ENCODE data around the gene TTC16.
A peak's percentile ranks its signal among the peaks of the same experiment; 100 is the strongest.

TTC16 gene

DNA sequence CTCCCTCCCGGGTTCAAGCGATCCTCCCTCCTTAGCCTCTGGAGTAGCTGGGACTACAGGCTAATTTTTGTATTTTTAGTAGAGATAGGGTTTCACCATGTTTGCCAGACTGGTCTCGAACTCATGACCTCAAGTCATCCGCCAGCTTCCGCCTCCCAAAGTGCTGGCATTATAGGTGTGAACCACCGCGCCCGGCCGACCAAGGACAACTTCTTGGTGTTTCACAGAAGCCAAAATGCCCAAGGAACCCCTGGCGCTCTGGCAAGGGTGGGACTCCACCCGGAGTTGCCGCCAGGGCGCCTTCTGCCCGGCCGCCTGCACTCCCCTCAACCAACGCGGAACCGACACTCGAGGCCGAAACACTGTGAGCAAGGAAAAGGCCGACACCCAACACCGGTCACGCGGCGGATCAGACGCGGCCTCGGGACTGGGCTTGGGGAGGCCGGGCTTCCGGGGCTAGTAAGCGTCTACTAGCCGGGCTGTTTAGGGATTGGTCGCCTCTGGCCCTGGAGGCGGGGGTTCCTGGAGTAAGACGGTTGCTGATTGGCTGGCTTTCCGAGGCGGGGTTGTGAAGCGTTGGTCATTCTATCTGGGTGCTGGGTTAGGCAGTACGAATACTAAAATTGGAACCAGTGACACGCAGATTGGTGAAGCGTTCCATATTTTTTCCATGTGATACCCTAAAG is 16.8 kb upstream of the TTC16 start:
- DNase-seq = peak; percentile 18

DNA sequence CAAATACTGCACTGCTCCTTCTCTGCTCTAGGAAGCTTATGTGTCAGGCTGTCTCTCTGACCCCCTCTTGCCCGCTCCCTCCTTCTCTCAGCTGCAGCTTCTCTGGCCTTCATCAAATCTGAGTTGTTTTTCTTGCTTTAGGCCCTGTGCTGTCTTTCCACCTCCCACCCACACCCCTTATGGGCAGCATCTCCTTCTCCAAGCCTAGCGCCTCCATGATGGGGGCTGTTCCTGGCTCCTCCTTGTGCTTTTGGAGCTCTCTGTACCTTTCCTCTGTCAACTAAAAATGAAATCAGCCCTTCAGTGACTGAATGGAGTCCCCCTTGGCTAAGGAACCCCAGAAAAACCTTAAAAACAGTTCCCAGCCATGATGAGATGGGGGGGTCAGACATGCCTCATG is 15.7 kb upstream of the TTC16 start:
- DNase-seq = no peak

DNA sequence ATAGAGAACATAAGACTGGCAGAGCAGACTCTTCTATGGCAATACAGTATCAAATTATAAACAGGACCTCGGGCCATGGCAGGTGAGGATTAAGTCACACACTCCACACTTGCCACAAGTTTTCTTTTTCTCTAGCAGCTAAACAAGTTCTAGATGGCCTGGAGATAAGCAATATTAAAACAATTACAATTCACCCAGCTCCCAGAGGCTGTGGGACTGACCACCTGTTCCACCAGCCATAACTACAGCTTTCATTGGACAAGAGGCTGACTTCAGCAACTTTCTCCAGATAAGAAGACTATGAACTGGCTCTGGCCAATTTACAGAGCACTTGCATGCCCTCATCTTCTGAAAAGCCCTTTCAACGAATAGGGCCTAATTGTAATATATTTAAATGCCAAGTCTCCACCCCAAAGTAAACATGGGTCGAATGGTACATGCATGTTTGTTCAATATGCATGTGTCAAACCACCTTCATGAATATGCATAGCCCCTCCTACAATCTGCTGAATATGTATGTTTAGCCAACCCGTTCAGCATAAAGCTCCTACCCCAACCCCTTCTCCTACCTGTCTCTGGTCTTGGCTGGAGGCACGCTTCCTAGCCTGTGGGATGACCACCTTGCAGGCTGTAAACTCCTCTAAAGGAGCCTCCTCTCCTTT is 15.2 kb upstream of the TTC16 start:
- peak; percentile 46 for DNase-seq

DNA sequence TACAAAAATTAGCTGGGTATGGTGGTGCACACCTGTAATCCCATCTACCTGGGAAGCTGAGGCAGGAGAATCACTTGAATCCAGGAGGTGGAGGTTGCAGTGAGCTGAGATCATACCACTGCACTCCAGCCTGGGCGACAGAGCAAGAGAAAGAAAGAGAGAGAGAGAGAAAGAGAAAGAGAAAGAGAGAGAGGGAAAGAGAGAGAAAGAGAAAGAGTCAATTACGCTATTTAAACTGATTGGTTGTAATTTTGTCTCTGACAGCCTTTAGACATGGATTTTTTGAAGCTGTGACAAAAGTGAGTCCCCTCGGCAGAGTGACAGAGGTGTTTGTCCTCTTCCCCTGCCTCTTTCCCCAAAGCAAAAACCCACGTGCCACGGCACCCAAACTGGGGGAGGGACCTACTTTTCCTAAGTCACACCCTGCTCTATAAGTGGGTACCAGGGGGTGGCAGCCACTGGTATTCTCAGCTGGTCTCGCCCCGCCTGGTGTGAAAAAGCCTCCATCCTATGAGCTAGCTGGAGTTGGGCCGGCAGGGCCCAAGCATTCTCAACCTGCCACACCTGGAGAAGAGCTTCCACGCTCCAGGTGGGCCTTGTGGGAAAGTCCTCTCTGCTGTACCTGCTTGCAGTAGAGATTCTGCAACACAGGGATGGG is 12.5 kb upstream of the TTC16 start:
- no peak for DNase-seq

DNA sequence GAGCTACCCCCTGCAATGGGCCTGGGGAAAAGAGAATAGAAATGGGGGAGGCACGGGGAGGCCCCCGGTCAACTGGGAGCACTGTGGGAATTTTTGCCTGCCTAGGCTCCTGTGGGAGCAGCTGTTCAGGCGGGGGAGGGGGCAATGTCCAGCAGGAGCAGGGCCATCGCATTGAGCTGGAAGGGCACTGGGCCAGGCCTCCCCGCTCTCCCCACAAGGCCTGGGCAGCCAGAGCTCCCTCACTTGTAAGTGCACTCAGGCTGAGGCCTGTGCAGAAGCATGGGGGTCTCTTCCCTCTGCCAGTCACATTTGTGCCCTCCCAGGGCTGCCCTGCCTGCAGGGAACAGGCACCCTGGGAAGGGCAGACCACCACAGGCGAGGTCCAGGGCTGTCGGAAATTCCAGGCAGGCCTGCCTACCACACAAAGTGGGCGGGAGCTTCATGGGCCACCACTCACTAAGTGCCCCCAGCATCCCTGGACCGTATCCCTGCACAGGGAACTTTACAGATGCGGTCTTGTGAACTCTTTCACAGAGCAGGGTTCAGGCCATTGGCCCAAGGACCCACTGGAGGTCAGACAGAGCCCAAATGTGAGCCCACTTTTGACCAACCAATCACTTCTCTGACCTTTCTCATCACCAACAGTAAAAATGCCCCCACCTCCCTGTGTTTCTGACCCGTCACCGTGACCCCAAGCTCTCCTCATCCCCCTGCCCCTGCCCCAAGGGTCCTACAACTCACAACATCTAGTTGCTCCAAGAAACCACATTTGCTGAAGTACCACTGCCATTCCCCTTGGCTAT is 10.1 kb upstream of the TTC16 start:
- DNase-seq = no peak

DNA sequence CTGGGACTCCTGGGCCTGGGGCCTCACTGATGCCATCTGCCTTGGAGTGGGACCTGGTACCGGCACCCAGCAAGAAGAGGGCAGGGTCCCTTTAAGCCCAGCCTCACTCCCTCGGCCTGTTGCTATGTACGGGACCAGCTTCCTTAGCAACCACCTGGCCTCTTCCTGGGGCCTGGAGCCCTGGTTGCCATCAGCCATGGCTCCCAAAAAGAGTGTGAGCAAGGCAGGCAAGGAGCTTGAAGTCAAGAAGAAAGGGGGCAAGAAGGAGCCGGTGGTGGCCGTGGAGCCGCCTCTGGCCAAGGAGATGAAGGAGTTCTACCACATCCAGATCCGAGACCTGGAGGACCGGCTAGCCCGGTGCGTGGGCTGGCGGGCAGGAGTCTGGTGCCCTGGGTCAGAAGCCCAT is 9.0 kb upstream of the TTC16 start, which contains the start of gene CFAP157:
TSS of gene CFAP157 (plus strand) at position 153 of the 406 bp plus-strand sequence. CDS start at position 197, 44 bp downstream.
- peak; percentile 74 for DNase-seq

DNA sequence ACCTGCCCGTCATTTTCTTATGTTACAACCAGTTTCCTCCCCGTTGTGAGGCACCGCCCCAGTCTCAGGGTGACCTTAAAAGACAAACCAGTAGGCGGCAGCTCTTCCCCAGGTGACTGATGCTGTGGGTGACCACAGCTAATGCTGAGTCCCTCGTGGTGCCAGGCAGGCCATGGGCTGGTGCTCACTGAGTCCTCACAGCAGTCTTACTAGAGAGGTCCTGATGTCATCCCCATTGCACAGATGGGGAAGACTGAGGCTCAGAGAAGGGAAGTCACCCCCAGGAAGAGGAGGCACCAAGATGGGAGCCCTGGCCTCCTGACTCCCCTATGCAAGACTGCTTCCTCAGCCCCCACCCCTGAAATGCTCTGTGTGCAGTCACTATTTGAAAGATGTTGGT is 8.1 kb upstream of the TTC16 start:
- peak; percentile 51 for DNase-seq

DNA sequence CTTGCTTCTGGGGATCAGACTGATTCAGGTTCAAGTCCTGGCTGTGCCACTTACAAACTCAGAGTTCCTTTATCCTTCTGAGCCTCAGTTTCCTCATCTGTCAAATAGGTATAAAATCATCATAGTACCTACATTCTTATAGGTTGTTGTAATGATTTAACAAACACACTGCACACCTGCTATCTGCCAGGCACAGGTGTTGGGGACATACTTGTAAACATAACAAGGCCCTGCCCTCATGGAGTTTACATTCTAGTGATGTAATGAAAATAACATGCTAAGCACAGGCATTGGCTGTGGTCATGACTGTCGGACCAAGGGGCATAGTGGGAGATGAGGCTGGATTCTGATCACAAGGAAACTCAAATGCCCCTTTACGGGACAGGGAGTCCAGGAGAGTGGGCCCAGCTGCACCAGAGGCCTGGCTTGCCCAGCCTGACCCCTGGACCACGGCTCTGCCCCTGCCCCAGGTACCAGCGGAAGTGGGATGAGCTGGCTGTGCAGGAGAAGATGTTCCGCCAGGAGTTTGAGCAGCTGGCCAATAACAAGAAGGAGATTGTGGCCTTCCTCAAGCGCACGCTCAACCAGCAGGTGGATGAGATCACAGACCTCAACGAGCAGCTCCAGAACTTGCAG is 6.8 kb upstream of the TTC16 start:
- no peak for DNase-seq

DNA sequence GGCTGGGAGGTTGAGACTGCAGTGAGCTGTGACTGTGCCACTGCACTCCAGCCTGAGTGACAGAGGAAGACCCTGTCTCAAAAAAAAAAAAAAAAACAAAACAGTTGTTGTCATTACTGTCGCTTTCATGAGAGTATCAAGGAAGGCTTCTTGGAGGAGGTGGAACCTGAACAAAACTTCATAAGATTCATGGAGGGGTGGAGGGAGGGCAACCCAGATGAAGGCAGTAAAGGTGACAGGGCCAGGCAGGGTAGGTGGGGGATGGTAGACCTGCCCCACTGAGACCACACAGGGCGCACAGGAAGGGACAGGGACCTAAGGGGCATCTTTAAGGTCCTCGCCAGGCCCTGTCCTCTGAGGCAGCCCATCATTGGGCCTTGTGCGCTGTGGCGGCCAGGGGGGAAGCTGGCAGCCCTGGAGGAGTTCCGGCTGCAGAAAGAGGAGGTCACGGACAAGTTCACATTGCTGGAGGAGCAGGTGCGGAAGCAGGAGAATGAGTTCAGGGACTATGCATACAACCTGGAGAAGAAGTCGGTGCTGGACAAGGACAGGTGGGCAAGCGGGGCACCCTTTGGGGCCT is 5.6 kb upstream of the TTC16 start:
- DNase-seq = no peak

DNA sequence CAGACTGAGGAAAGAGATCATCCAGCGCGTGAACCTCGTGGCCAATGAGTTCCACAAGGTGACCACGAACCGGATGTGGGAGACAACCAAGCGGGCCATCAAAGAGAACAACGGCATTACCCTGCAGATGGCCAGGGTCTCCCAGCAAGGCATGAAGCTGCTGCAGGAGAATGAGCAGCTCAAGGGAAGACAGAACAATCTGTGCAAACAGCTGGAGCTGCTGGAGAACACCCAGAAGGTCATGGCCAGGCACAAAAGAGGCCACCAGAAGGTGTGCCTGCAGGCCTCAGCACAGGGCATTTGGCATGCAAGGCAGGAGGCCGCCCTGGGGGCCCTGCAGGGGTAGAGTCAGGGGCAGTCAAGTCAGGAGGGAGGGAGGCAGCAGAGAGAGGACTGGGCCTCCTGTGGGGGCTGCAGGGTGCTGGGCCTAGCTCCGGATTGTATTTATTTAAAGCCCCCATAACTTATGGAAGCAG is 4.6 kb upstream of the TTC16 start:
- peak; percentile 82 for DNase-seq

DNA sequence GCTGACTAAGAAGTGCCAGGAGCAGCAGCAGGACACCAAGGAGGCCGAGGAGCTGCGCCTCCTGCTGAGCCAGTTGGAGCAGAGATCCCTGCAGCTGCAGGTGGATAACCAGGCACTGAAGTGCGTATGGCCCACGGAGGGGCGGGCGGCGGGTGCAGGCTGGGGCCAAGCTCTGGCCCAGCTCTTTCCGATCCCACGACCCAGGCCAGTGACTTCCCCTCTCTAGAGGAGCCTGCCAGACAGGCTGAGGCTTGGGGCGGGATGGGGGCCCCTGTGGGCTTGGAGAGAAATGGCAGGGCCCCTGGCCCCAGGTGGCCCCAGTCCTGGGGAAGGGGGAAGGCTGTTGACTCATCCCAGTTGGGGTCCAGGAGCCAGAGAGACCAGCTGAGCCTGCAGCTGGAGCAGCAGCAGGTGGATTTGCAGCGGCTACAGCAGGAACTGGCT is 4.0 kb upstream of the TTC16 start:
- DNase-seq = peak; percentile 96

DNA sequence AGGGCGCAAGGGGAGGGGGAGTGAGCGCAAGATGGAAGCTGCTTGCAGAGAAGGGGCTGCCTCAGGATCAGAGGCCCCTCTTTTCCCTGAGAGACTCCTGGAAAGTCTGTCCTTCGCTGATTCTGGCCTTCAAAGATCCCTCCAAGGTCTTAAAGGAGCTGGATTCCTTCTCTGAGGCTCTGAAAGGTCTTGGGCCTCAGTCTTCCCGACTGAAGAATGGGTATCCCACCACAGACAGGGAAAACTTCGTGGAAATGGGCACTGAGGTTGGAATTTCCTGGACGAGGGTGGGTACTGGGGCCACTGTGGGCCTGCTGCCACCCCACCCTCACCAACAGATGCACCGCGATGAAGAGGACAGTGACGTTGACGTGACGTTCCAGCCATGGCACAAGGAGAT is 3.5 kb upstream of the TTC16 start:
- DNase-seq = no peak

DNA sequence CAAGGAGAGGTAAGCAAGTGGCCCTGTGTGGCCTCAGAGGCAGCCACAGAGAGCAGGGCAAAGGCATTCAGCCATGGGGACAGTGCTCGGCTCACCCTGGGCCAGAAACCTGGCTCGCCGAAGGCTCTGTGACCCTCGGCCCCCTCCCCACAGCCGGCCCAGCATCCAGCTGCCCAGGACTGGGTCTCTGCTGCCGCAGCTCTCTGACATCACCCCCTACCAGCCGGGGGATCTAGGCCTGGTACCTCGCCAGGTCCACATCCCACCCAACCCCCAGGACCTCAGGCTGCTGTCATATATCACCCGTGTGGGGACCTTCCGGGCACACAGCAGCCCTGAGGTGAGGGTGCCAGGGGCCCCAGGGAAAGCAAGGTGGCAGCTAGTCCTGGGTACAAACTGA is 3.0 kb upstream of the TTC16 start:
- no peak for DNase-seq

DNA sequence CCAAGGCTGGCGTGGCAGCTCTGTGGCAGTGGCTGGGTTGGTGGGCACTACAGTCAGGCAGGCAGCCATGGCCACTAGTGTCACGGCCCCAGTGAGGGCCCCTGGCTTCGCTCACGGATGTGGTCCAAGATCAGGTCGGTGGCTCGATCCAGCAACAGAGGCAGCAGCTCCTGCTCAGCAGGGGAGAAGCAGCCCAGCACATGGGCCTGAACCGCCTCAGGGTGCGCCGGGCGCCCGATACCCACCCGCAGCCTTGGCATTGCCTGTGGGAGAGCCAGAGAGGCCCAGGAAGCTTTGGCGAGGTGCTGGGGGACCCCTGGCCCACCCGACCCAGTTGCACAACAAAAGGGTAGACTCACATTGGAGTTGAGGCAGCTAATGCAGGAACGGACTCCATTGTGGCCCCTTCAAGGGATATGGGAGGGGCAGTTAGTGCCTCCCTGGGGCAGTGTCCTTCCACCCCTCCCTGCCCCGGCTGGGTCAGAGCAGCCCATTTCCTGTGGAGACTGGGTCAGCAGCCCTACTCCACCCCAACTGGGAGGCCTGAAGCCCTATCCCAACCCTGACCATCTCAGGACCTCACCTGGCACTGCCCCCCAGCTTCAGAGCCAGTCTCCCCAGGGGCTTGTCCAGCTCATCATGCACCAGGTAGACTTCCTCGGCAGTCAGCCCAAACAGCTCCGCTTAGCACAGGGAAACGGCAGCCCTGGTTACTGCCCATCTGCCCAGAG is 1.7 kb upstream of the TTC16 start:
- DNase-seq = peak; percentile 46

DNA sequence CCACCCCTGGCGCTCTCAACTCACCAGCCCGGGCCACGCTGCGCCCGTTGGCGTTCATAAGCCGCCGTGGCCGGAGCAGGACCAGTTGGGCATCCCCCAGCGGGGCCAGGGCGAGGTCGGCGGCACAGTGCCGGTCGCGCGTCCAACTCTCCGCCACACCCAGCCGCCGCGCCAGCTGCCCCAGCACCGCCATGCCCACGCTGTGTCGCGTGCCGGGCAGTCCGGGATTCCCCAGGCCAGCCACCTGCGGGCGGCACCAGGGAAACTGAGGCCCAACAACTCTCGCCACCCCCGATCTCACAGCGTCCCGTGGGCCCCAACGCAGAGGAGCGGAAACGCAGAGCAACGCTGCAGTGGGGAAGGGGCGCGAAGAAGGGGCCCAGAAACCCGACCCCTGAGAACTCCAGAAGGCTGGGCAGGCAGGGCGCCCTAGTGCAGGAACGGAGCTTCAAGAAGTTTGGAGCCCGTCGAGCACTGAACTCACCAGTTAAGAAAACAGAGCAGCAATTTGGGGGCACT is 869 bp upstream of the TTC16 start:
- DNase-seq = peak; percentile 72

DNA sequence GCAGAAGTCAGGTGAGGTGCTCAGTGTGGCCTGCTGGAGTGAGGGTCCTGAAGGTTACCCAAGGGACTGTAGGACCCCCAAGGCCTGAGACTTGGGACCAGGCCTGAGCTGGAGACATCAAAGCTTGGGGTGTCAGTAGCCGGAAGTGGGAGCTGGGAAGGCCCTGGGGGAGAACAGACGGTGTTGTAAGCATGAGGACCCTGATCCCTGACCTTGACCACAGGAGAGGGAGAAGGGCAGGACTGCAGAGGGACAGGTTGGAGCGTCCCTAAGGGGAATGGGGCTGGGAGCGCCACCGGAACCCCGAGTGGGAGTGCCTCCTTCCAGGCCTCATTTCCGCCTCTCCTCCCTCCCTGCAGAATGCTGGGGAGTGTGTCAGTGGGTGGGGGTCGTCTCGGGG is 533 bp downstream of the TTC16 start:
- no peak for DNase-seq

DNA sequence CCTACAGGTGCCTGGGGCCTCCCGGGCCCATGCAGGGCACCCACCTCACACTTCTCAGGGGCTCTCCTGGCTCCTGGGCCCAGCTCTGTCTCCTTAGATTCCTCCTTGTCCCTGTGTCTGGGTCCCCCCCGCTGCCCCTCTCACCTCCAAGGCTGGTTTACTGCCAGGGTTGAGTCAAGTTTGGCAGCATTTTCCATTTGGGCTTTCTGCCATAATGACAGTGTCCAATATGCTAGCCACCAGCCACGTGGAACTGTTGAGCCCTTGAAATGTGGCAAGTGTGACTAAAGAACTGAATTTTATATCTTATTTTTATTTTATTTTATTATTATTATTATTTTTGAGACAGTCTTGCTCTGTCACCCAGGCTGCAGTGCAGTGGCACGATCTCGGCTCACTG is 1.9 kb downstream of the TTC16 start:
- DNase-seq = no peak

DNA sequence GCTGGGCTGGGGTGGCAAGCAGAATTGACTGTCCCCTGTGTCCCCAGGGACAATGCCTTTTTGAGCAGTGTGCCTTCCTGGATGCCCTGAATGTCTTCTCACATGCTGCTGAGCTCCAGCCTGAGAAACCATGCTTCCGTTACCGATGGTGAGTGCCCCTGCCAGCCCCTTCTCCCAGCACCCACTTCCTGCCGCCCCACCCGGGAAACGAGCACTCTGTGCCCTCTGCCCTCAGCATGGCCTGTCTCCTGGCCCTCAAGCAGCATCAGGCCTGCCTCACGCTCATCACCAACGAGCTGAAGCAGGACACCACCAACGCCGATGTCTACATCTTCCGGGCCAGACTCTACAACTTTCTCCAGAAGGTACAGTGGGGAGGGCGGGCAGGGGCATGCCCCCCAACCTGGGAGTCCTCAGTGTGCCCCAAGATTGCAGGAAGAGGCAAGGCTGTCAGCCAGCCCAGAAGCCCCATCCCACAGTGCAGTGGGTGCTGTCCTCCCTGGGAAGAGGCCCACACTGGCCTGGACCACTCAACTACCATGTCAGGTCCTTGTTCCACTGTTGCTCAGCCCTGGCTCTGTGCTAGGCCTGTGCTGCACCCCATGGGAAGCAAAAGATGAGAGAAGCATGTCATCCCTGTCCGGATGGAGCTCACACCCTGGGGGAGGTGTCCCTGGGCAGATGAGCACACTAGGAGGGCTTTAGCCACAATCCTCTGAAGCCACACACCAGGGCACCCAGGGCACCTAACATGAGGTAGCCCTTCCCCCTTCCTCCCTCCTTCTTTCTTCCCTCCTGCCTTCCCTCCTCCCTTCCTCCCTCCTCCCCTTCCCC is 4.4 kb downstream of the TTC16 start:
- DNase-seq = peak; percentile 42

DNA sequence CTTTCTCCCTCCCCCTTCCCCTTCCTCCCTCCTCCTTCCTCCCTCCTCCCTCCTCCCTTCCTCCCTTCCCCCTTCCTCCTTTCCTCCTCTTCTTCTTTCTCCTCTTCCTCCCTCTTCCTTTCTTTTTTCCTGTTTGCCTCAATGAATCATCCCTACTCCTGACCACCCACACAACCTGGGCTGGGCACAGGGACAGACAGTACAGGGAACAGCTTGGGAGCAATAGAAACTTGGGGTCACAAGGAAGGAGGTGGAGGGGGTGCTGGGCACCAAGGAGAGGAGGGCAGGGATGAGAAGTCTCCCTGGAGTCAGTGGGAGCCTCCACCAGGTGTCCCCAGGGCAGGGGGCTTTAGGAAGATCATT is 5.0 kb downstream of the TTC16 start:
- DNase-seq = peak; percentile 85

DNA sequence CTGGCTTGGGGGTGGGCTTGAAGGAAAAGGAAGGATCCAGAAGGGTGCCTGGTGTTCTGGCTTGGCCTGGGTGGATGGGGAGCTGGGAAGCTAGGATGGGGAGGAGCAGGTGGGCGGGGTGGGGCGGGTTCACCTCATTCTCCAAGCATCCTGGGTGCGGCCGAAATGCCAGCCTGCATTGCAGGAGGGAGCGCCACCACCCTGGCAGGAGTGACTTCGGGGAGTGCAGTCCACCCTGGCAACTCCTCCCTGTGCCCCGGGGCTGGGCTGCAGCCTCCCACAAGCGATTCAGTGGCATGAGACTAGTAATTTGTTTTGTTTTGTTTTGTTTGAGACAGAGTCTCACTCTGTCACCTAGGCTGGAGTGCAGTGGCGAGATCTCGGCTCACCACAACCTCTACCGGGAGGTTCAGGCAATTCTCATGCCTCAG is 5.5 kb downstream of the TTC16 start:
- peak; percentile 97 for DNase-seq
